GM12874 (cell line): Measurements from ENCODE around the gene RERE.

Experiments used
- CTCF ChIP-seq: IDR thresholded peaks from 2 replicates; pipeline ENCODE4 v1.5.1; 2011; ENCODE audit warnings: low read depth, mild to moderate bottlenecking, control low read depth, low read length, moderate library complexity; ENCODE audit not compliant: insufficient read depth

The RERE gene

GRCh38 chr1:8810987-8811386, 6.5 kb downstream of the RERE start:
- no peak for TF ChIP-seq CTCF

DNA sequence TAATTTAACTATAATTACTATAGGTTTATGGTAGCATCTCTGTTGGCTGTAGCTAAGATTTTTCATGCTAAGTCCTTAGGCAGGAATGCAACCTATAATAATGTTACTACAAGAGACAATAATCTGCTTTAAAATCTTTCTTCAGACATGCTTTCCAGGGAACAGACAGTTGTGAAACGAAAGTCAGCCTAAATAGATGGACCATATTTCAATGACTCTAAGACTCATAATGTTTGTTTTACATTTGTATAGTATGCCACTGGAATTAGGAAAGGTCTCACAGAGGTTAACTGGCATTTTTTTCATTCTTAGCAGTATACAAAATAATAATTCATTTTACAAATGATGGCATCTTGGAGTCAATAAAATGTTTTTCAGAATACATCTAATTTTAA, 8.1 kb downstream of the RERE start:
- no peak for TF ChIP-seq CTCF

- no peak for TF ChIP-seq CTCF
These were observed 10.4 kb downstream of the RERE start for GRCh38 chr1:8807004-8807403.

DNA sequence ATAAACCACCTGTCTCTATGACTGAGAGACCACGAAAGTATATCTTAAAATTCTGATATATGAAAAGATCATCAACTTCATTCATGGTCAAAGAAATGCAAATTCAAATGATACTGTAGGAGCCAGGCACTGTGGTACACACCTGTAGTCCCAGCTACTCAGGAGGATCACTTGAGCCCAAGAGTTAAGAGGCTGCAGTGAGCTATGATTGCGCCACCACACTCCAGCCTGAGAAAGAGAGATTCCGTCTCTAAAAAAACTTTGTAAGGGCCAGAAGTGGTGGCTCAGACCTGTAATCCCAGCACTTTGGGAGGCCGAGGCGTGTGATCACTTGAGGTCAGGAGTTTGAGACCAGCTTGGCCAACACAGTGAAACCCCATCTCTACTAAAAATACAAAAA, 17.0 kb downstream of the RERE start:
- TF ChIP-seq CTCF, result no peak

- no peak for TF ChIP-seq CTCF
These were observed 20.2 kb downstream of the RERE start for GRCh38 chr1:8797216-8797615.

GRCh38 chr1:8796812-8797211, 20.6 kb downstream of the RERE start:
- TF ChIP-seq CTCF, result no peak

DNA sequence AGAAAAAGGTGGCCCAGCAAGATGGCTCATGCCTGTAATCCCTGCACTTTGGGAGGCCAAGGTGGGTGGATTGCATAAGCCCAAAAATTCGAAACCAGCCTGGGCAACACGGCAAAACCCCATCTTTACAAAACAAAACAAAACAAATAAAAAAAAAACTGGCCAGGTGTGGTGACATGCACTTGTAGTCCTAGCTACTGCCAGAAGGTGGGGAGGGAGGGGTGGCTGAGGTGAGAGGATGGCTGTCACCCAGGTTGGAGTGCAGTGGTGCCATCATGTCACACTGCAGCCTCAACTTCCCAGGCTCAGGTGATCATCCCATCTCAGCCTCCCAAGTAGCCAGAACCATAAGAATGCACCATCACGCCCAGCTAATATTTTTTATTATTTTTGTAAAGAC, 22.8 kb downstream of the RERE start:
- no peak for TF ChIP-seq CTCF

DNA sequence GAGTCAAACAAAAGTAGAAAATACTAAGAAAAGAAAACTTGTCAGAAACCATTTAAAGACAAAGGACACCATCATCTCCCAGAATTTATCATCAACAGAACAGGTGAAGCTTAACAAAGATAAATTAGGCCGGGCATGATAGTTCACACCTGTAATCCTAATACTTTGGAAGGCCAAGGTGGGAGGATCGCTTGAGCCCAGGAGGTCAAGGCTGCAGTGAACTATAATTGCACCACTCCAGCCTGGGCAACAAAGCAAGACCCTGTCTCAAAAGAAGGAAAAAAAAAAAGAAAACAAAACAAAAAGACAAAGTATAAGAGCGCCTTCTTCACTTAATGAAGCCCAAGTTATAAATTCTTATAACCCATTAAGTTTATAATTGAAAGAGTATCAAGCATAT, 25.6 kb downstream of the RERE start:
- TF ChIP-seq CTCF, result no peak
